Stimulated activated CD8-positive, alpha-beta memory T cell treated with anti-CD3 and anti-CD28 coated beads, Interleukin-4, amount 100 ng/mL, for 24 hours (primary cell): ENCODE data around the gene QPRT.
A peak's percentile ranks its signal among the peaks of the same experiment; 100 is the strongest.
"Not testable (repeated sequence)": the region's sequence is repeated elsewhere in the genome, so short reads cannot be mapped to it uniquely, and the experiment has no call there.

ENCODE experiments used
- DNase-seq: peaks from one replicate; pipeline ENCODE4 v3.0.0-alpha.2; 2020; ENCODE audit warnings: low read depth

QPRT gene

GRCh38 chr16:29720703-29721102 is 41.7 kb downstream of the QPRT start:
- no peak for DNase-seq

- not testable (repeated sequence) for DNase-seq
These were observed 42.3 kb downstream of the QPRT start for GRCh38 chr16:29721167-29721879.

GRCh38 chr16:29726845-29727377 is 47.9 kb downstream of the QPRT start:
- DNase-seq = no peak

- no peak for DNase-seq
These were observed 48.5 kb downstream of the QPRT start for GRCh38 chr16:29727452-29727851.

- no peak for DNase-seq
These were observed 50.1 kb downstream of the QPRT start for GRCh38 chr16:29729116-29729521.

- no peak for DNase-seq
These were observed 51.7 kb downstream of the QPRT start for GRCh38 chr16:29730649-29731048.

- peak; percentile 67 for DNase-seq
These were observed 53.0 kb downstream of the QPRT start for GRCh38 chr16:29731768-29732601.

- no peak for DNase-seq
These were observed 55.8 kb downstream of the QPRT start for GRCh38 chr16:29734786-29735185.

GRCh38 chr16:29736112-29736511 is 57.1 kb downstream of the QPRT start:
- no peak for DNase-seq

GRCh38 chr16:29736764-29737163 is 57.8 kb downstream of the QPRT start:
- DNase-seq = no peak

- no peak for DNase-seq
These were observed 58.7 kb downstream of the QPRT start for GRCh38 chr16:29737713-29738112.

- DNase-seq = no peak
These were observed 59.5 kb downstream of the QPRT start for GRCh38 chr16:29738514-29738913.

- DNase-seq = not testable (repeated sequence)
These were observed 61.1 kb downstream of the QPRT start for GRCh38 chr16:29739927-29740629.

- not testable (repeated sequence) for DNase-seq
These were observed 61.6 kb downstream of the QPRT start for GRCh38 chr16:29740630-29741015.

GRCh38 chr16:29742683-29743275 is 63.8 kb downstream of the QPRT start:
- DNase-seq = no peak

- DNase-seq = no peak
These were observed 64.5 kb downstream of the QPRT start for GRCh38 chr16:29743475-29743826.

- DNase-seq = no peak
These were observed 65.0 kb downstream of the QPRT start for GRCh38 chr16:29743827-29744531.

GRCh38 chr16:29744541-29745101 is 65.6 kb downstream of the QPRT start:
- no peak for DNase-seq

GRCh38 chr16:29745121-29745852 is 66.3 kb downstream of the QPRT start:
- DNase-seq = peak; percentile 33

GRCh38 chr16:29745853-29746345 is 66.9 kb downstream of the QPRT start, which contains the start of gene C16orf54:
Gene C16orf54 (minus strand): TSS chr16:29745990. CDS start chr16:29744951, 1,039 bp downstream.
- peak; percentile 78 for DNase-seq
